H9 (cell line): ENCODE results near the gene LMBRD2. TPM values are rescaled to one million over a fixed set of nuclear protein-coding genes. Genes with fewer than 3 reads are reported as not detected.
A peak's percentile ranks its signal among the peaks of the same experiment; 100 is the strongest.

Experiments used
- DNase-seq: peaks from one replicate; pipeline ENCODE4 v3.0.0-alpha.2; 2017
- H2AFZ ChIP-seq: one replicate; pipeline ENCODE4 v1.6.1; 2013; ENCODE audit warnings: mild to moderate bottlenecking, low read length, control low read depth, moderate library complexity
- H2AK5ac ChIP-seq: 2 replicates; pipeline ENCODE4 v1.6.1; 2013; ENCODE audit warnings: low read length, control low read depth, mixed read lengths; ENCODE audit not compliant: insufficient read length
- H2BK120ac ChIP-seq: one replicate; pipeline ENCODE4 v1.6.1; 2013; ENCODE audit warnings: low read depth, mild to moderate bottlenecking, low read length, control low read depth, inconsistent platforms; ENCODE audit not compliant: poor library complexity, severe bottlenecking
- H2BK12ac ChIP-seq: 2 replicates; pipeline ENCODE4 v1.6.1; 2013; ENCODE audit warnings: low read length, control low read depth, mixed read lengths, low read depth; ENCODE audit not compliant: insufficient read length
- H2BK15ac ChIP-seq: 2 replicates; pipeline ENCODE4 v1.6.1; 2013; ENCODE audit warnings: low read depth, low read length, control low read depth
- H2BK20ac ChIP-seq: one replicate; pipeline ENCODE4 v1.6.1; 2013; ENCODE audit warnings: low read depth, mild to moderate bottlenecking, low read length, control low read depth, inconsistent platforms; ENCODE audit not compliant: poor library complexity, severe bottlenecking
- H2BK5ac ChIP-seq: 2 replicates; pipeline ENCODE4 v1.6.1; 2013; ENCODE audit warnings: low read length, control low read depth, mixed read lengths; ENCODE audit not compliant: insufficient read length
- H3K14ac ChIP-seq: 2 replicates; pipeline ENCODE4 v1.6.1; 2013; ENCODE audit warnings: low read length, control low read depth; ENCODE audit not compliant: insufficient read depth
- H3K18ac ChIP-seq: 2 replicates; pipeline ENCODE4 v1.6.1; 2013; ENCODE audit warnings: low read depth, mild to moderate bottlenecking, mixed read lengths, low read length, control low read depth; ENCODE audit not compliant: insufficient read length
- H3K23ac ChIP-seq: 2 replicates; pipeline ENCODE4 v1.6.1; 2013; ENCODE audit warnings: low read length, control low read depth, mixed read lengths, low read depth; ENCODE audit not compliant: insufficient read length
- H3K23me2 ChIP-seq: 2 replicates; pipeline ENCODE4 v1.6.1; 2013; ENCODE audit warnings: low read depth, mild to moderate bottlenecking, mixed read lengths, low read length, control low read depth; ENCODE audit not compliant: insufficient read length, poor library complexity, severe bottlenecking
- H3K27ac ChIP-seq: 2 replicates; pipeline ENCODE4 v1.5.1; 2013; ENCODE audit warnings: low read length, control low read depth, mixed read lengths, low read depth; ENCODE audit not compliant: insufficient read length
- H3K27me3 ChIP-seq: 2 replicates; pipeline ENCODE4 v1.6.1; 2013; ENCODE audit warnings: low read length, control low read depth, inconsistent platforms; ENCODE audit not compliant: insufficient read depth
- H3K4ac ChIP-seq: 2 replicates; pipeline ENCODE4 v1.6.1; 2013; ENCODE audit warnings: low read depth, mild to moderate bottlenecking, control low read depth, inconsistent platforms, low read length, moderate library complexity
- H3K4me1 ChIP-seq: 2 replicates; pipeline ENCODE4 v1.6.1; 2013; ENCODE audit warnings: low read length, control low read depth, inconsistent platforms; ENCODE audit not compliant: insufficient read depth
- H3K4me2 ChIP-seq: 2 replicates; pipeline ENCODE4 v1.6.1; 2013; ENCODE audit warnings: low read length, control low read depth, mixed read lengths; ENCODE audit not compliant: insufficient read length, insufficient read depth
- H3K56ac ChIP-seq: 2 replicates; pipeline ENCODE4 v1.6.1; 2013; ENCODE audit warnings: low read depth, mild to moderate bottlenecking, mixed read lengths, low read length, control low read depth; ENCODE audit not compliant: insufficient read length
- H3K79me1 ChIP-seq: 2 replicates; pipeline ENCODE4 v1.6.1; 2013; ENCODE audit warnings: low read depth, mild to moderate bottlenecking, moderate library complexity, low read length, control low read depth, inconsistent platforms; ENCODE audit not compliant: insufficient read depth, poor library complexity, severe bottlenecking
- H3K79me2 ChIP-seq: 2 replicates; pipeline ENCODE4 v1.6.1; 2013; ENCODE audit warnings: low read length, control low read depth, inconsistent platforms; ENCODE audit not compliant: insufficient read depth
- H3K9ac ChIP-seq: 2 replicates; pipeline ENCODE4 v1.6.1; 2013; ENCODE audit warnings: low read length, control low read depth, mixed read lengths; ENCODE audit not compliant: insufficient read length; ENCODE audit errors: extremely low read depth
- H3K9me3 ChIP-seq: one replicate; pipeline ENCODE4 v1.6.1; 2013; ENCODE audit warnings: low read depth, low read length, inconsistent platforms; ENCODE audit not compliant: control insufficient read depth
- H3T11ph ChIP-seq: one replicate; pipeline ENCODE4 v1.6.1; 2013; ENCODE audit warnings: mild to moderate bottlenecking, low read length, control low read depth, inconsistent platforms
- H4K20me1 ChIP-seq: one replicate; pipeline ENCODE4 v1.6.1; 2013; ENCODE audit not compliant: control insufficient read depth, insufficient read length, insufficient read depth
- H4K5ac ChIP-seq: 2 replicates; pipeline ENCODE4 v1.6.1; 2013; ENCODE audit warnings: low read depth, mild to moderate bottlenecking, mixed read lengths, low read length, control low read depth; ENCODE audit not compliant: insufficient read length
- H4K8ac ChIP-seq: replicated peaks from 2 replicates; pipeline ENCODE4 v1.6.1; 2013; ENCODE audit warnings: low read length, control low read depth, mixed read lengths, low read depth; ENCODE audit not compliant: insufficient read length
- H4K91ac ChIP-seq: 2 replicates; pipeline ENCODE4 v1.6.1; 2013; ENCODE audit warnings: low read depth, mild to moderate bottlenecking, moderate library complexity, mixed read lengths, low read length, control low read depth; ENCODE audit not compliant: insufficient read length
- H3K27ac Mint-ChIP-seq, 3 experiments: 2 replicates in 2 of 3; 3 replicates in 1 of 3; pipeline ENCODE4 v1.8.0; 2020 to 2021; ENCODE audit warnings: mixed read lengths in 3 of 3, mild to moderate bottlenecking in 1 of 3, moderate library complexity in 1 of 3
- H3K27me3 Mint-ChIP-seq: 2 replicates; pipeline ENCODE4 v1.8.0; 2021; ENCODE audit warnings: low read depth, mild to moderate bottlenecking, moderate library complexity, mixed read lengths
- H3K36me3 Mint-ChIP-seq, 3 experiments: 2 replicates in 2 of 3; 3 replicates in 1 of 3; pipeline ENCODE4 v1.8.0; 2020 to 2021; ENCODE audit warnings: low read depth in 3 of 3, mixed read lengths in 3 of 3; ENCODE audit not compliant: insufficient read depth in 1 of 3
- H3K4me1 Mint-ChIP-seq, 2 experiments: 2 replicates each; pipeline ENCODE4 v1.8.0; 2020; ENCODE audit warnings: mixed read lengths in 2 of 2
- H3K4me3 Mint-ChIP-seq, 2 experiments: 2 replicates in 1 of 2; 3 replicates in 1 of 2; pipeline ENCODE4 v1.8.0; 2020 to 2021; ENCODE audit warnings: mild to moderate bottlenecking in 2 of 2, mixed read lengths in 2 of 2, moderate library complexity in 1 of 2
- H3K9me3 Mint-ChIP-seq, 2 experiments: 2 replicates in 1 of 2; 3 replicates in 1 of 2; pipeline ENCODE4 v1.8.0; 2020; ENCODE audit warnings: mild to moderate bottlenecking in 2 of 2, mixed read lengths in 2 of 2, moderate library complexity in 1 of 2
- CTCF ChIP-seq: fragments of 200-600 bp; sonication (generic); conservative IDR thresholded peaks from 3 replicates; pipeline ENCODE4 v1.8.0; 2021; ENCODE audit warnings: antibody characterized with exemption, mild to moderate bottlenecking
- WGBS: extraction: QIAGEN DNeasy Blood & Tissue Kit; methylation state at CpG from one replicate; pipeline ENCODE4 v1.1.7; 2013; ENCODE audit warnings: missing lambda C conversion rate, low lambda C conversion rate, mixed read lengths; ENCODE audit not compliant: insufficient read length; ENCODE audit errors: extremely low coverage; 5-methylcytosine and 5-hydroxymethylcytosine counted together
- total RNA-seq: library from RNA; stranded (reverse); gene quantifications from 2 replicates; pipeline ENCODE4 v1.2.1, GENCODE V29; 2021

Gene LMBRD2
- total RNA-seq, 1 experiment from 2014 or later, result 5.3 TPM

- no CpG with 5 or more reads among the region's 13 CpGs for WGBS
- peak overlapping the region; percentile 68 for H3K4me2 ChIP-seq
Measured at GRCh38 chr5:36066001-36066539, 85.6 kb downstream of the LMBRD2 start.

More at GRCh38 chr5:36066001-36066539, 85.6 kb downstream of the LMBRD2 start:
- peaks cover 14 to 17% of the 10 kb centered on the region in 2 experiments for H3K4me1 Mint-ChIP-seq
- Histone ChIP-seq H4K5ac (no peak overlapping the region), H2BK12ac (no peak overlapping the region), H3K23ac (no peak overlapping the region), H3K9me3 (no peaks in the 10 kb centered on the region), H4K8ac (no peak overlapping the region), H3K18ac (no peak overlapping the region), H3K14ac (no peak overlapping the region), H3K27me3 (no peaks in the 10 kb centered on the region), H3K4me1 (no peaks in the 10 kb centered on the region), H2AK5ac (no peak overlapping the region), H3K79me1 (no peaks in the 10 kb centered on the region), H3K9ac (peak overlapping the region; percentile 23), H3K56ac (no peak overlapping the region), H2BK5ac (no peak overlapping the region), H3T11ph (no peak overlapping the region), H2BK120ac (no peak overlapping the region), H4K91ac (no peak overlapping the region), H3K79me2 (no peaks in the 10 kb centered on the region), H2BK20ac (no peak overlapping the region), H4K20me1 (no peaks in the 10 kb centered on the region), H3K23me2 (peaks cover 5% of the 10 kb centered on the region), H3K27ac (no peak overlapping the region), H2BK15ac (no peak overlapping the region), H3K4ac (no peak overlapping the region), H2AFZ (no peak overlapping the region)
- peak overlapping the region; percentile 84 to 92 for H3K4me3 Mint-ChIP-seq
- H3K36me3 Mint-ChIP-seq, result peaks cover 12 to 21% (median 16%) of the 10 kb centered on the region in 3 experiments; a peak in 5 of 7 replicates
- peaks cover 17% of the 10 kb centered on the region for H3K27me3 Mint-ChIP-seq
- no peak for DNase-seq
- H3K27ac Mint-ChIP-seq, result peak overlapping the region in 1 of 3 experiments; percentile 80; a peak in 3 of 7 replicates
- no peak for TF ChIP-seq CTCF
- peaks cover 0 to 2% of the 10 kb centered on the region in 2 experiments; a peak in 2 of 5 replicates for H3K9me3 Mint-ChIP-seq
